Activated CD4-positive, CD25-positive, alpha-beta regulatory T cell (primary cell): ENCODE measurements around the gene TEKT4.
"Not testable (repeated sequence)": the region's sequence is repeated elsewhere in the genome, so short reads cannot be mapped to it uniquely, and the experiment has no call there.

ENCODE experiments used
- DNase-seq, 4 experiments: peaks; one replicate each; lab custom pipeline; 2025; lab: John Stamatoyannopoulos, UW

The TEKT4 gene

DNA sequence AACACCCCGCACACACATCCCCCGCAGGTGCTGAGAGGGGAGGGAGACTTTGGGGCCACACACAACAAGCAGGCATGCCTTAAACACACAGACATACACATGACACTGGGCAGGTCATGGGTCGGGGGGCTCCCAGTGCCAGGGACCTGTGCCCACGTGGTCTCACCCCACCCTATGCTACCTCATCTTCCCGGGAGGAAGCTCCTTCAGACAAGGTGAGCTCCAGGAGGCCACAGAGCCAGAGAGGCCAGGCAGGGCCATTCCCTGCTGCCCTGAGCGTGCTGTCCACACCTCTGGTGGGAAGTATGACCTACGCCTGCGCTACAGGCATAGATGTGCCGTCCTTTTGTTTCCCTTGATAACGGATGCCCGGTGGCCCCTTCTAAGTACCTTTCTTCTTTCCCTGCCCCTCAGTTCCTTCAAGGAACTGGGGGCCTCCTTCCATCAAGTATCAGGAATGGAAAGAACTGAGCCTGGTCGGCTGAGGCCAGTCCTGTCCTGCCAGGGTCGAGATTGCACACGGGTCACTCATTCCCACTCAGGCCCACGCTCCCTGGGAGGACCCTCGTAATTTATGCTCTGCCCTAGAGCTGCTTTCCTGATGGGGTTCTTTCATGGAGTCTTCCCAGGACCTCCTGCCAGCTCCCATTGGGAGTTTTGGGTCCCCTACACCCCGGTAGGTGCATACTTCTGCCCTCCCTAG is 4.7 kb downstream of the TEKT4 start:
- DNase-seq, result no peak

DNA sequence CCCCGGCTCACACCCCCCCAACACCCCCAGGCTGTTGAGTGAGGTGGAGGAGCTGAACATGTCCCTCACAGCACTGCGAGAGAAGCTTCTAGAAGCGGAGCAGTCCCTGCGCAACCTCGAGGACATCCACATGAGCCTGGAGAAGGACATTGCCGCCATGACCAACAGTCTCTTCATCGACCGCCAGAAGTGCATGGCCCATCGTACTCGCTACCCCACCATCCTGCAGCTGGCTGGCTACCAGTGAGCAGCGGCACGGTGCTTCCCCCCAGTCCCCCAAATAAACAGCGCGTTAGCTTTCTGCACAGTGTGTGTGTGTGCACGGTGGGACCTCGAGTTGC is 5.3 kb downstream of the TEKT4 start:
- DNase-seq, result no peak

DNA sequence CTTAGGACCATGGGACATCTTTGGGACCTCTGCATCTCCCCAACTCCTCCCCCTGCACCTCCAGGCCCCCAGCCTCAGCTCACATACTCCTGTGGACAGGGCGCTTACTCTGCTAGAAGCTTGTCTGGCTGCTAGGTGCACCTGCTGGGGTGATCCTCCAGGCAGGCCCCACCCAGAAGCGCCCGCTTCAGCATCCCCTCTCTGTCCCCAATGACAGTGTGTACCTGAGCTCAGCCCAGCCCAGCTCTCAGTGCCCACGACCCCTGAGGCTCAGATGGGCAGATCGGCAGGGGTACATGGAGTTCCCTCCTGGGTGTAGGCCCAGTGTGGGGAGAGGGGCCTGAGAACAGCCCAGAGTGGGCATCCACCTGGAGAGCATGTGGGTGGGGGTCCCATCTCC is 5.9 kb downstream of the TEKT4 start:
- no peak for DNase-seq

DNA sequence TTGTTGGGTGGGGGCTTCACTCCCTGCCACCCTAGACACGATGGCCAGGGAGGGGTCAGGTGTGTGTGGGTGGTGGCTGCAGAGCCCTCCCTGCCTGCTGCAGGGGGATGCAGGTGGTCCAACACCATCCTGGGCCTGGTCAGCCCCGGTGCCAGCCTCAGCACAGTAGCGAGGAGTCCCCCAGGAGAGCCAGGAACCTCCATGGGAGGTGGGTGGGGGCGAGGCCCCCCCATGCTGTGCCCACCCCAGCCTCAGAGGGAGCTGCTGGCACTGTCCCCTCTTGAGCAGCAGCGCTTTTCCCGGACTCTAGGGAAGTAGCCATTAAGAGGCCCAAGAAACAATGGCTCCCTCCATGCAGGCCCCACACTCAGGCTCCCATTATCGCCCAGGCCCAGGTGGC is 7.3 kb downstream of the TEKT4 start:
- not testable (repeated sequence) for DNase-seq

DNA sequence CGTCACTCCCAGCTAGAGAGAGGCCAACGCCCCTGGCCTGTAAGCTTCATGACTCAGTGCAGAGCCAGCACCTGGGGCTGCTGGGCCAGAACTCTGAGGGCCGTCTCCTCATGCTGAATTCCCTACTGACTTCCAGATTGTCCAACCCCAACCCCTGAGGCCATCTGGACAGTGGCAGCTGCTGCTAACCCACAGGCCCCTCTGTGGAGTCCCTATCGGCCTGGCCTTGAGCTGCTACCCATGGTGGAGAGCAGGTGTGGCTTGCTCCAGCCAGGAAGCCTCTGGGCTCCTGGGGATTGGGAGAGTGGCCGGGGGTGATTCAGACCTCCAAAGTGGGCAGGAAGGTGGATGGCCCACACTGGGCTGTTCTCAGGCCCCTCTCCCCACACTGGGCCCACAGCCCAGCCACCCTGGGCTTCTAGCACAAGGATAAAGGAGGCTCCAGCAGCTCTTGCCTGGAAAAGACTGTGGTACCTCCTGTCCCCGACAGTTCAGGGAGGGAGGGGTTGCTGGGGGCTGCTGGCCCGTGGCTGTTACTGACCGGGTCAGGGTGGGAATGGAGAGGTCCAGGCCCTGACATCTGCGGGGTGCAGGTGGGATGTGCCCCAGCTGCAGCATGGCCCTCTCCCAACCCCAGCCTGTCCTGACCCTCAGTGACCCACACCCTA is 8.2 kb downstream of the TEKT4 start:
- DNase-seq, result no peak

DNA sequence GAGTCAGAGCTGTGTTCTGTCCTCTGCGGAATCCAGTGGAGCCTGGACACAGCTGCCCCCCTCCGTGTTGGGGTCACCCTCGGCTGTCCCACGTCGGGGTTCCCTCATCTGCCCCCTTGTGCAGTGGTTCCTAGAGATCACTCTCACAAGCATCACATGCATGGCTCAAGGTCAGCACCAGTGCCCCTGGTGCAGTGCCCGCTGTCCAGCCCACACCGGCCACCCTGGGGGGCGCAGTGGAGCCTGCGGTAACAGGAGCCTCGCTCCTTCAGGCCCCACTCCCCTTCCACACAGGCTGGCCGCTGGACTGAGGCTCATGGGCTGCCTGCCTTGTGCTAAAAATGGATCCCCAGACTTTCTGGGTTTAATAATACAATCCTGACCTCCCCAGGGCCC is 8.8 kb downstream of the TEKT4 start:
- DNase-seq, result no peak

DNA sequence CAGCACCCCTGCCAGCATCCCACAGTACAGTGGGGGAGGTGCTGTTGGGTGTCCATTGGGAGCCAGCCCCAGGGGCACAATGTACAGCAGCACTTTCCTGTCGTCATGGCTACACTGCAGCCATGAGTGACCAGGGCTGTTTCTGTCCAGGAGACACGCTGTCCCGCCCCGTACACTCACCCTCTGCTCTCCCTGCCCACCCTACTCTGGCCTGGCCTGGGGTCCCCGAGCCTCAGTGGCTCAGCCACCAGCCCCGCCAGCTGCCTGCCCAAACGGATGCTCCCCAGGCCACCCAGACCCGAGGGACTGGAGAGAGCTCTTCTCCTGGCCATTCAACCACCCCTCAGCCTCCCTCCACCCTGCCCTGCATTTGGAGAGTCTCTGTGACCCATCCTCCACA is 9.3 kb downstream of the TEKT4 start:
- DNase-seq, result no peak

DNA sequence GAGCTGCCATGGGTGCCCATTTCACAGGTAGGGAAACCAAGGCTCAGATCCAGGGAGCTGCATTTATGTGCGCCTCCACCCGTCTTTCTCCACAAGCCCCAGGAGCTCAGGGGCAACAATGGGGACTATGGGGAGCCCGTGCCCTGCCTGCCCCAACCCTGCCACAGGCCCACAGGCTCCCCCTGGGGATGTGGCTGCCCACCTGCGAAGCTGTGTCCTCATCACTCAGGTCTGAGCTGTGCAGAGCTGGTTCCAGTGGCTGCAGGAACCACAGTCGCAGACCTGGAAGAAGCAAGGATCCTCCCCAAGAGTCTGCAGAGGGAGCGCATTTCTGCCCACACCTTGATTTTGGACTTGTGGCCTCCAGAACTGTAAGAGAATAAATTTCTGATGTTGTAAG is 9.8 kb downstream of the TEKT4 start:
- DNase-seq, result no peak

DNA sequence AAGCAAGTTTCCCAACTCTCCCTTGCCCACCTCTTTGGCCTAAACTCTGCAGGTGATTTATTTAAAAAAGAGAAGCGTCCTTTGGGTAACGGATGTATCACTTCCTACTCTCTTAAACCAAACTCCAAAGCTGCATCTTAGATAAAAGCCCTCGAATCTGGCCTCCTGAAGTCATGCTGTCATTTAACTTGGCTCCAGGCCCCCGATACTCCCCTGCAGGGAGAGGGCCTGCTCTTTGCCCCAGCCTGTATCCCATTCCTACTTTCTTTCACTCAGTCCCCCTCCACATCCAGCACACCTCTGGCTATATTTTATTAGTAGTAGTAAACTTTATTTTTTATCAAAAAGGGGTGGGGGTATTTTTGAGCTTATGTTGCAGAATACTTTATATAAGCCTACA is 19.0 kb downstream of the TEKT4 start:
- no peak for DNase-seq

DNA sequence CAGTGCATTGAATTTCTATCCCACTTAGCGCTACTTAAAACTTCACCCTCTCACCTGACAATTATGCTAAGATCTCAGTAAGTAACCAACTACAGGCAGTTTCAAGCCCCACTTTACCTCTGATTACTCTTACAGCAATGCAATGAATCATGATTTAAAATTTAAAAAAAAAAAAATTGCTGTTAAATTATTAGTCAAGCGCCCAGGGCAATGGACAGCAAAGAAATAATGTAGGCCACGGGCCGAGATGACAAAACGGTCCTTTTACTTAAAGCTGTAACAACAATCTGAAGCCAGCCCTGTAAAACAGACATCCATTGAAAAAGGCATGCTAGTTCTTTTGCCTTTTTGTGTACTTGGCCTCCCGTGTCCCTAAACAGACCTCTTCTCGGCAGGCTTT is 24.0 kb downstream of the TEKT4 start:
- not testable (repeated sequence) for DNase-seq

DNA sequence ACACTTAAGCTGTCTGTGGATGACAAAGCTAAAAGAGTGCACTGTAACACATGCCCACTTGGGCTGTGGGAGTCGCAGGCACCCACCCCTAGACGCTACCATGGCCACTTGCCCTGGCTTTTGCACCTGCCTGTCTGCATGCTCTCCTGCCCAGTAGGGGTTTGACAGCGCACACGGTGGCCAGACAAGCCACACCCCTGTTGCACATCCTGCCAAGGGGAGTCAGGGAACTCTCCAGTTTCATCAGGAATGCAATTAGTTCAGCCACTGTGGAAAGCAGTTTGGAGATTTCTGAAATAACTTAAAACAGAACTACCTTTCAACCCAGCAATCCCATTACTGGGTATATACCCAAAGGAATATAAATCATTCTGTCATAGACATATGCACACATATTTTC is 35.7 kb downstream of the TEKT4 start:
- not testable (repeated sequence) for DNase-seq

DNA sequence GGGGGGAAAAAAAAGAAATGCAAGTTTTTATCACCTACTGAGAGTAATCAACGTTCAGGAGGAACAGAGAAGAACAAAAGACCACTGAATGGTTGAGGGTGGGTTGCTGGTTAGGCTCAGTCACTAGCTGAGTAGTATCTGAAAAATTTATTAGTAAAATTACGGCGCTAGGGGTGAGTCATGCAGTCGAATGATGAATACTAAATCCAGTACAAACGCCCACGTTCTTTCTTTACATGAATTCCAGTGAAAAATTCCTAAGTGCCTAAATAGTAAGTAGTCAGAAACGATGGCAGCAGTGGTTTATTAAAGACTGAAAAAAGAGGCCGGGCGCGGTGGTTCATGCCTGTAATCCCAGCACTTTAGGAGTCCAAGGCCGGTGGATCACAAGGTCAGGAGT is 52.0 kb downstream of the TEKT4 start:
- DNase-seq, result no peak

DNA sequence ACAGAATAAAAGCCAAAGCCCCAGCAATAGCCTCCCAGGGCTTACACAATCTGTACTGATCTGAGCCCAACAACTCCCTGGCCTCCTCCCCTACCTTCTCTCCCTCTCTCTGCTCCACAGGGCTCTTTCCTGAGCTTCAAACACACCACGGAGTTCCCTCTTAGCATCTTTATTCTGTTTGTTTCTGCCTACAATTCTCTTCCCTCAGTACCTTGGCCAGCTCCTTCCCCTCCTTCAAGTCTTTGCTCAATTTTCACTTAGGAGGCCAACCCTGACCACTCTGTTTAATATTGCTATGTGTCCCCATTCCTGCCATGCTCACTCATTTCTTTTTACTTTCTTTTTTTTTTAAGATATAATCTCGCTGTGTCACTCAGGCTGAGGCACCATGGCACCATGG is 53.8 kb downstream of the TEKT4 start:
- not testable (repeated sequence) for DNase-seq
